DND-41 (cell line): ENCODE data around the gene ACER2.

Experiments
- EZH2 ChIP-seq: IDR thresholded peaks from 3 replicates; pipeline ENCODE4 v1.6.1; 2012; ENCODE audit warnings: borderline replicate concordance, low read depth, mild to moderate bottlenecking, moderate library complexity, low read length, inconsistent platforms; ENCODE audit not compliant: severe bottlenecking
- TF ChIP-seq, protein P1 (sequence below): IDR thresholded peaks from 2 replicates; pipeline ENCODE4 v1.5.1; 2012; ENCODE audit warnings: borderline replicate concordance, low read length, moderate library complexity, mild to moderate bottlenecking; ENCODE audit not compliant: poor library complexity, severe bottlenecking; ENCODE audit errors: extremely low read depth

DNA sequence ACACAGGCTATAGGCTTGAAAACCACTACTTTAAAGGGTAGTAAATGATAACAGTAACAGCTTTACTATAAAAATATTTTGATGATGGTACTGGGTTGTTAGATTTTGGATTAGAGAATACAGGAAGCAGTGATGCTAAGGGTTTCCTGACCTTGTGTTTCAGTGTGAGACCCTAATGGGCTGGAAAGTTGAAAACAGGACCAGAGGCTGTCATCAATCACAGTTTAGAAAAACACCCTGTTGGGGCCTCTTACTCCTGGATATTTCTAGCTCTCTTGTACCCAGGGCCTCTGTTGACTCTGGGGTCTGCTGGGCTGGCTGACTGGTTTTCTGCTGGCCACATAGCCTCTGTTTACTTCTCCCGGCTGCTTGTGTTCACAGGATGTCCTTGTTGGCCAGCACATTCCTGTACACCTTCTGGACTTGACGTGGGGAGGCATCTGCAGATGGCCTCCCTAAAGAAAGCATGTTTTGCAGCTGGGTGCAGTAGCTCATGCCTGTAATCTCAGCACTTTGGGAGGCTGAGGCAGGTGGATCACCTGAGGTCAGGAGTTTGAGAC is 21.5 kb downstream of the ACER2 start:
- TF ChIP-seq, protein P1, sequence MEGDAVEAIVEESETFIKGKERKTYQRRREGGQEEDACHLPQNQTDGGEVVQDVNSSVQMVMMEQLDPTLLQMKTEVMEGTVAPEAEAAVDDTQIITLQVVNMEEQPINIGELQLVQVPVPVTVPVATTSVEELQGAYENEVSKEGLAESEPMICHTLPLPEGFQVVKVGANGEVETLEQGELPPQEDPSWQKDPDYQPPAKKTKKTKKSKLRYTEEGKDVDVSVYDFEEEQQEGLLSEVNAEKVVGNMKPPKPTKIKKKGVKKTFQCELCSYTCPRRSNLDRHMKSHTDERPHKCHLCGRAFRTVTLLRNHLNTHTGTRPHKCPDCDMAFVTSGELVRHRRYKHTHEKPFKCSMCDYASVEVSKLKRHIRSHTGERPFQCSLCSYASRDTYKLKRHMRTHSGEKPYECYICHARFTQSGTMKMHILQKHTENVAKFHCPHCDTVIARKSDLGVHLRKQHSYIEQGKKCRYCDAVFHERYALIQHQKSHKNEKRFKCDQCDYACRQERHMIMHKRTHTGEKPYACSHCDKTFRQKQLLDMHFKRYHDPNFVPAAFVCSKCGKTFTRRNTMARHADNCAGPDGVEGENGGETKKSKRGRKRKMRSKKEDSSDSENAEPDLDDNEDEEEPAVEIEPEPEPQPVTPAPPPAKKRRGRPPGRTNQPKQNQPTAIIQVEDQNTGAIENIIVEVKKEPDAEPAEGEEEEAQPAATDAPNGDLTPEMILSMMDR: no peak
- TF ChIP-seq EZH2: no peak
